Measurements from ENCODE around the gene IQGAP2. TPM values are rescaled to one million over a fixed set of nuclear protein-coding genes. Genes with fewer than 3 reads are reported as not detected.

The IQGAP2 gene
- total RNA-seq, 2 experiments from 2014 or later = 37.7 to 39.1 TPM

GRCh38 chr5:76626738-76627137 is 223.7 kb downstream of the IQGAP2 start:
- Mint-ChIP-seq H3K27me3 (no peaks in the 10 kb centered on the region), H3K36me3 (ENCODE audit: low read depth) (peaks cover 13% of the 10 kb centered on the region), H3K4me1 (ENCODE audit: low read depth) (peaks cover 18% of the 10 kb centered on the region), H3K27ac (peak overlapping the region; percentile 14), H3K4me3 (no peak overlapping the region), H3K9me3 (no peaks in the 10 kb centered on the region)
- CTCF ChIA-PET = interaction anchor here (1.2 to 1.7 kb wide), 3 partner anchors 11 to 25 kb away, joined by 3 to 4 read pairs (median 3); no protein-coding TSS in a partner anchor
- ATAC-seq = peak; percentile 64
- POLR2A ChIA-PET = no interaction called here
- no peak for DNase-seq
- intact Hi-C loops (cut with micrococcal nuclease) = no loop called here
- TF ChIP-seq CTCF (IDR thresholded peaks at IDR 0.05) = no peak

- Mint-ChIP-seq H3K36me3 (ENCODE audit: low read depth) (peaks cover 18% of the 10 kb centered on the region), H3K9me3 (no peaks in the 10 kb centered on the region), H3K4me1 (ENCODE audit: low read depth) (peaks cover 6% of the 10 kb centered on the region), H3K27me3 (no peaks in the 10 kb centered on the region), H3K4me3 (no peak overlapping the region), H3K27ac (no peak overlapping the region)
- POLR2A ChIA-PET = no interaction called here
- CTCF ChIA-PET = interaction anchor here (0.7 kb wide), 1 partner anchor 140 kb away, joined by 3 read pairs; no protein-coding TSS in a partner anchor
- no peak for DNase-seq
- intact Hi-C loops (cut with micrococcal nuclease) = no loop called here
- TF ChIP-seq CTCF (IDR thresholded peaks at IDR 0.05) = no peak
- ATAC-seq = no peak
These were observed 231.6 kb downstream of the IQGAP2 start for GRCh38 chr5:76634661-76635060.

GRCh38 chr5:76637490-76637889 is 234.4 kb downstream of the IQGAP2 start:
- H3K9me3 Mint-ChIP-seq = no peaks in the 10 kb centered on the region
- no peak for ATAC-seq
- no peaks in the 10 kb centered on the region for H3K27me3 Mint-ChIP-seq
- intact Hi-C loops (cut with micrococcal nuclease) = no loop called here
- H3K36me3 Mint-ChIP-seq (ENCODE audit: low read depth) = peaks cover 25% of the 10 kb centered on the region
- ChIA-PET CTCF (interaction anchor here (0.9 to 2.6 kb wide), 6 partner anchors 11 to 137 kb away, joined by 3 to 17 read pairs (median 4); no protein-coding TSS in a partner anchor), POLR2A (interaction anchor here (1.1 kb wide), 1 partner anchor 36 kb away, joined by 3 read pairs; no protein-coding TSS in a partner anchor)
- H3K4me3 Mint-ChIP-seq = no peak overlapping the region
- no peak for DNase-seq
- peaks cover 6% of the 10 kb centered on the region for H3K4me1 Mint-ChIP-seq (ENCODE audit: low read depth)
- TF ChIP-seq CTCF (IDR thresholded peaks at IDR 0.05) = no peak
- H3K27ac Mint-ChIP-seq = no peak overlapping the region

- Mint-ChIP-seq H3K9me3 (no peaks in the 10 kb centered on the region), H3K4me1 (ENCODE audit: low read depth) (peaks cover 6% of the 10 kb centered on the region), H3K4me3 (no peak overlapping the region), H3K27ac (peak overlapping the region; percentile 51), H3K27me3 (no peaks in the 10 kb centered on the region), H3K36me3 (ENCODE audit: low read depth) (peaks cover 25% of the 10 kb centered on the region)
- TF ChIP-seq CTCF (IDR thresholded peaks at IDR 0.05) = no peak
- intact Hi-C loops (cut with micrococcal nuclease) = no loop called here
- ChIA-PET CTCF (interaction anchor here (0.6 to 2.6 kb wide), 7 partner anchors 12 to 136 kb away, joined by 3 to 17 read pairs (median 3); no protein-coding TSS in a partner anchor), POLR2A (interaction anchor here (0.6 kb wide), 1 partner anchor 54 kb away, joined by 3 read pairs; no protein-coding TSS in a partner anchor)
- DNase-seq (no peak), ATAC-seq (no peak)
These were observed 235.4 kb downstream of the IQGAP2 start for GRCh38 chr5:76638479-76638878.

- Mint-ChIP-seq H3K9me3 (no peaks in the 10 kb centered on the region), H3K4me1 (ENCODE audit: low read depth) (peaks cover 6% of the 10 kb centered on the region), H3K27me3 (no peaks in the 10 kb centered on the region), H3K27ac (no peak overlapping the region), H3K36me3 (ENCODE audit: low read depth) (peaks cover 34% of the 10 kb centered on the region), H3K4me3 (no peak overlapping the region)
- POLR2A ChIA-PET = no interaction called here
- intact Hi-C loops (cut with micrococcal nuclease) = loop anchor here (1.0 kb wide), 1 partner anchor 40 kb away; no protein-coding TSS in a partner anchor
- CTCF ChIA-PET = interaction anchor here (0.6 to 2.7 kb wide), 12 partner anchors 9 to 238 kb away, joined by 3 to 14 read pairs (median 3); partner anchors contain the start of gene IQGAP2
- peak; percentile 83 for TF ChIP-seq CTCF (IDR thresholded peaks at IDR 0.05)
- DNase-seq (peak; percentile 83), ATAC-seq (peak; percentile 60)
These were observed 238.5 kb downstream of the IQGAP2 start for GRCh38 chr5:76641514-76642120.
